Measurements from ENCODE around the gene FHIT.
A peak's percentile ranks its signal among the peaks of the same experiment; 100 is the strongest.

The FHIT gene

GRCh38 chr3:61251174-61251972 is at the start of gene FHIT:
Gene FHIT (minus strand): TSS chr3:61251452.
- DNase-seq (ENCODE audit: extremely low read depth in 1 of 2, low read depth in 1 of 2): peak; percentile 70 to 92

DNA sequence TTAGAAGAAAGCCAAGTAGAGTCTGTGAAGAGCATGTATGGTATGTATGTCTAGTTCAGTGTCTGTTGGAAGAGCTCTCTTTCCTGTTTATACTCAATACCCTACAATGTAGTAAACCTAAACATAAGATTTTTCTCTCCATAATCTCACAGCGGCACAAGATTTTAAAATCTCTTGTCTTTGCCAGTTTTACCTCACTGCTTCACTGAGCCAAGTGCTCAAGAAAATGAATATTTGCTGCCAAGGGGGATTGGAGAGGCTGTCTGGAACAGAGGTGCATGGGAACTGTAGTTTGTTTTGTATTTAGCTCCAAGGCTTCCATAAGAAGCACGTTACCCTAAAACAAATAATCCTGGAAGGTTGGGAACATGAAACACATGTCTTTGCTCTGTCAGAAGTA is 49.5 kb upstream of the FHIT start:
- DNase-seq (ENCODE audit: extremely low read depth in 1 of 2, low read depth in 1 of 2): no peak

- DNase-seq (ENCODE audit: extremely low read depth in 1 of 2, low read depth in 1 of 2): no peak
These were observed 48.7 kb upstream of the FHIT start for GRCh38 chr3:61300006-61300380.

- DNase-seq (ENCODE audit: extremely low read depth in 1 of 2, low read depth in 1 of 2): no peak
These were observed 48.2 kb upstream of the FHIT start for GRCh38 chr3:61299343-61300005.

- no peak for DNase-seq (ENCODE audit: extremely low read depth in 1 of 2, low read depth in 1 of 2)
These were observed 46.6 kb upstream of the FHIT start for GRCh38 chr3:61297821-61298220.

GRCh38 chr3:61288446-61288845 is 37.2 kb upstream of the FHIT start:
- DNase-seq (ENCODE audit: extremely low read depth in 1 of 2, low read depth in 1 of 2): no peak

DNA sequence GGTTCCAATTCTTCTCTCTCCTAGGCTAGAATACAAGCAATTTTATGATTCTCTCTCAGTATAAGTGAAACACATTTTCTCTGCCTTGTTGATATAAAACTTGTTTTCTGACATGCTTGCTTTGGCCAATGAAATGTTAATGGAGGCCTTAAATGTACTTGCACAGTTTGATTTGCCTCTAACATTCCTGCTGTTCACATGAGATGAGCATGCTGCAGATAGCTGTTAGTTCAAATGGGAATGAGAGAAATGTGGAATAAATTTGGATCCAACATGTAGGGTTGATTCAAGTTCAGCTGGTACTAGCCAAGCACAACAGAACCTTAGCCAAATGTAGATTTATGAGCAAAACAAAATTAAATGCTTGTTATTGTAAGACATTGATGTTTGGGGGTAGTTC is 32.6 kb upstream of the FHIT start:
- DNase-seq (ENCODE audit: extremely low read depth in 1 of 2, low read depth in 1 of 2): no peak

- no peak for DNase-seq (ENCODE audit: extremely low read depth in 1 of 2, low read depth in 1 of 2)
These were observed 27.5 kb upstream of the FHIT start for GRCh38 chr3:61278713-61279112.

- DNase-seq (ENCODE audit: extremely low read depth in 1 of 2, low read depth in 1 of 2): no peak
These were observed 26.2 kb upstream of the FHIT start for GRCh38 chr3:61277411-61277810.

GRCh38 chr3:61269435-61269834 is 18.2 kb upstream of the FHIT start:
- DNase-seq (ENCODE audit: extremely low read depth in 1 of 2, low read depth in 1 of 2): no peak

DNA sequence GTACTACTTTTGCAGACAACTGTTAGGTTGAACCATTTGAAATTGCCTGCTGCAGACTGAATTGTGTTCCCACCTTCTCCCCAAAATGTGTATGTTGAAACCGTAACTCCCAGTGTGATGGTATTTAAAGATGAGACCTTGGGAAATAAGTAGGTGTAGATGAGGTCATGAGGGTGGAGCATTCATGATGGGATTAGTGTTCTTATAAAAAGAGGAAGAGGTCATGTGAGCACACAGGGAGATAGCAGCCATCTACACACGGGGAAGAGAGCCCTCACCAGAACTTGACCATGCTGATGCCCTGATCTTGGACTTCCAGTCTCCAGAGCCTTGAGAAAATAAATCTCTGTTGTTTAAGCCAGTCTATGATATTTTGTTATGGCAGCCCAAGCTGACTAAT is 17.4 kb upstream of the FHIT start:
- no peak for DNase-seq (ENCODE audit: extremely low read depth in 1 of 2, low read depth in 1 of 2)

- no peak for DNase-seq (ENCODE audit: extremely low read depth in 1 of 2, low read depth in 1 of 2)
These were observed 13.0 kb upstream of the FHIT start for GRCh38 chr3:61264281-61264680.

GRCh38 chr3:61257148-61257547 is 5.9 kb upstream of the FHIT start:
- no peak for DNase-seq (ENCODE audit: extremely low read depth in 1 of 2, low read depth in 1 of 2)

DNA sequence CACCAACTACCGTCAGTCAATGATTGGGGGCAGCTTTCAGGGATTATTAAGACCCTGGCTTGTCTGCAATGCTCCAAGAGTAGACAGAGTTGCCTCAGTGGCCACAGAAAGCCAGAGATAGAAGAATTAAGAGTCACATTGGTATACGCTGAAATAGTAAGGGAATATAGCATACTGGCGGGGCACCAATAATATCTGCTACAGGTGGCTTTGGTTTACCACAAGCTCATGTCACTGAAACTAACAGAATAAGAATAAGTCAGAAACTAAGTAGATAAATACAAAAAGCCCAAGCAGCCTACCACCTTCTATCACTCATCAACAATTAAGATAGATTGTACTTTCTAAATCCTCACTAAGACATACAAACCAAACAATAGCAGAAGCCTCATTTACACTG is 2.5 kb upstream of the FHIT start:
- DNase-seq (ENCODE audit: extremely low read depth in 1 of 2, low read depth in 1 of 2): no peak

GRCh38 chr3:61252836-61253235 is 1.6 kb upstream of the FHIT start:
- no peak for DNase-seq (ENCODE audit: extremely low read depth in 1 of 2, low read depth in 1 of 2)

- DNase-seq (ENCODE audit: extremely low read depth in 1 of 2, low read depth in 1 of 2): no peak
These were observed 473 bp downstream of the FHIT start for GRCh38 chr3:61250784-61251173.

DNA sequence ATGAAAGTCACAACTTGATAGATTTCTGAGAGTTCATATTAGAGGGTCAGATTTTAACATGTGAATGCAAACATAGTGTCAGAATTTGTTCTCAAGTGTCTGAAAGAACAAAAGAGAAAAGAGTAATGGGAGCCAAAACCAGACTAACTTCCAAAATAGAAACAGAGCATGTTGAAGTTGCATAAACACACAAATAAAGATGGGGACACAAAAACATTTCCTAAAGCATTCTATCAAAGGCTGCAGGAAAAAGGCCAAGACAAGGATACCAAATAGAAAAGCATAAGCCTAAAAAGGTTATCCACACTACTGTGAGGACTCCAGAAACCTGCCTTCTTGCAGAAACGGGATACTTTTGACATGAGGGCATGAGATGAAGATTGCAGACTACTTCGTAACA is 2.8 kb downstream of the FHIT start:
- DNase-seq (ENCODE audit: extremely low read depth in 1 of 2, low read depth in 1 of 2): no peak

GRCh38 chr3:61247191-61247590 is 4.1 kb downstream of the FHIT start:
- no peak for DNase-seq (ENCODE audit: extremely low read depth in 1 of 2, low read depth in 1 of 2)

DNA sequence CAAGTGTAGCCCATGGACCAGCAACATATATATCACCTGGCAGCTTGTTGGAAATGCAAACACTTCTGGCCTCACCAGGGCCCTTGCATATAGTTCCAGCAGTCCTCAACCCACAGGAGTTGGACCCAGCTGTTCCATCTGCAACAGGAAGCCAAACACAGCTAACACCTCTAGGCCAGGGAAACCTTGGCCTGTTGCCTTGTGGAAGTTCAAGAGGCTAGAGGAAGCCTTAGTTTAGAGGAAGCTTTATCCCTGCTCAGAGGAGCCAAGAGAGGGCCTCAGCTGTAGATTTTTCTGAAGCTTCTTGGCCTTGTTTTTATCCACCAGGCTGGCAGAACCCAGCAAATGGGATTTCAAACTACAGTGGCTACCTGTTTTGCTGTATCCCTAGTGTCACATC is 11.4 kb downstream of the FHIT start:
- DNase-seq (ENCODE audit: extremely low read depth in 1 of 2, low read depth in 1 of 2): no peak

GRCh38 chr3:61237858-61238257 is 13.4 kb downstream of the FHIT start:
- no peak for DNase-seq (ENCODE audit: extremely low read depth in 1 of 2, low read depth in 1 of 2)

GRCh38 chr3:61236556-61236955 is 14.7 kb downstream of the FHIT start:
- no peak for DNase-seq (ENCODE audit: extremely low read depth in 1 of 2, low read depth in 1 of 2)

DNA sequence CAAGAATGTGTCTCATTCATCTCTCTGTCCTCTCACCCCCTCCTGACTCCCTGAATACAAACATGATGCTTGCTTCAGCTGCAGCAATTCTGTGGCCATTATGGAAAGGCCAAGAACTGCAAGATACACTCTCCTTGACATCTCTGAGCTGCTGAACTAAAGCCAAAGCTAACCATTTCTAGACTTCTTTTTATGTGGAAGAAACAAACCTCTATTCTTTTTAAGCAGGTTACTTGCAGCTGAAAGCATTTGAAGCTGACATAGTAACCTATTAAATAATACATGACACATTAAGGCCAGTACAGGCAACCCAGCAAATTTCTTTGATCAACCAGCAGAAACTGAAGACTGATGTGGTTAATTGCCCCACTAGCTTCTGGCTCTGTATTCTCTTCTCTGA is 17.5 kb downstream of the FHIT start:
- no peak for DNase-seq (ENCODE audit: extremely low read depth in 1 of 2, low read depth in 1 of 2)

- DNase-seq (ENCODE audit: extremely low read depth in 1 of 2, low read depth in 1 of 2): no peak
These were observed 19.6 kb downstream of the FHIT start for GRCh38 chr3:61231693-61232092.

All from stimulated activated CD8-positive, alpha-beta memory T cell treated with anti-CD3 and anti-CD28 coated beads, Interleukin-7, amount 100 ng/mL, for 48 hours (primary cell).